UCSD-AML1 (cell line): ENCODE results near the gene FAAP20.

Experiments
- DNase-seq: peaks from one replicate; lab custom pipeline; 2025; ENCODE audit not compliant: unreplicated experiment; lab: John Stamatoyannopoulos, UW

FAAP20 gene, protein sequence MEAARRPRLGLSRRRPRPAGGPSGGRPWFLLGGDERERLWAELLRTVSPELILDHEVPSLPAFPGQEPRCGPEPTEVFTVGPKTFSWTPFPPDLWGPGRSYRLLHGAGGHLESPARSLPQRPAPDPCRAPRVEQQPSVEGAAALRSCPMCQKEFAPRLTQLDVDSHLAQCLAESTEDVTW

DNA sequence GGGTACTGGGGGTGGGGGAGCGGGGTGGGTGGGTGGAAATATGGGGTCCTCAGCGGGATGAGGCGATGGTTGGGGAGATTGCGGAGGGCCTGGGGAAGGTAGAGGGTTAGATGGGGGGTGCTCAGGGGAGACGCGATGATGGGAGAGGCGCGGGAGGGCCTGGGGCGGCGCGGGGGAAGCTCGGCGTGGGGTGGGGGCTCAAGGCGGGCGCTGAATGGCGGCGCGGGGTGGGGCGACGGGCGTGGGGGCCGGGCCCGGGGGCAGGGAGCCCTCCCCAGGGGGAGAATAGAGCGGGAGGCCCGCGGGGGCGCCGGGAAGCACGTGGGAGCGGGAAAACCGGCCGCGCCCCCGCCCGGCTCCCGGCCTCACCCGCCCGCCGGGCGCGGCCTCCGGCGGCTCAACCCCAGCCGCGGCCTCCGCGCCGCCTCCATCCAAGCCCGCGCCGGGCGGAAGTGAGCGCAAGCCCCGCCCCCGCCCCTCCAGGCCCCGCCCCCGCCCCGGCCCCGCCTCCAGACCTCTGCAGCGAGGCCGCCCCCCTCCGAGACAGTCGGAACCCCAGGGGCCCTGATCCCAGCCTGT is at the start of gene FAAP20:
FAAP20 (minus strand) TSS at position 454 of the 579 bp plus-strand sequence; CDS start at position 431, 23 bp downstream.
- DNase-seq, result no peak

DNA sequence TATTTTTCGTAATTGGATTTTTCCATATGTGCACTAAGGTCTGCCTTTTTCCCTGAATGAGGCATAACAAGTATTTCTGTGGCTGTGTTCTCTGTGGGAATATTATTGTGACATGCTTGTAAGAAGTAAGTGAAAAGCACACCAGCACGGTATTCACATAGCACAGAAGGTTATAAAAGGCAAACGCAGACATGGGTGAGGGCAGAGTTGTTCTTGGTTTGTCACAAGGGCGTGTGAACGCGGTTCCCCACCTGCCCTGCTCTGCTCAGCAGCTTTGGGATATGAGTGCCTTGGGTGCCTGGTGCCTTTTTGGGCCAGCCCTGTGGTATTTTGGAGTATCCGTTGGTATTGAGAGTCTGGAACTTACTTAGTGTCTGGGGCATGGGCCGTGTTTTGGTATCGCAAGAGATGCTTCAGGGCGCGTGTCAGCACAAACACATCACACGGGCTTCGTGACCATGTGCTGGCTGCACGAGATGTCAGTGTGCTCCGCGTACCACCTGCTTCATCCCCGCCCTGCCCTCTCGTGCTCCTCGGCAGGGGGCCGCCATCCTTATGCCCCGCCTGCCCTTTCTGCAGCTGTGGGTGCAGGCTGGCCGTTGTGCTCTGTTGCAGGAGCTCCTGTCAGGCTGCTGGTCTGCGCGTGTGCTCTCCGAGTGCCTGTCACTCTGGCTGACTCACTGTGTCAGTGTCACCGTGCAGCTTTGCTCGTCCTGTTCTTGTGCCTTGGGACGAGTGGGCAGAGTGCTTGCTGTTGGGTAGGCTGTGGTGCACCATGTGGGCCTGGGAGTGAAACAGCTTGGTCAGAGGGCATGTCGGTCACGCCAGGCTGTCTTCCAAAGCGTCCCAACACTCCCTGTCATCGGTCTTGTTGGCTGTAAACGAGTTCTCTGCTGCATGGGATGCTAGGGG is 48.5 kb upstream of the FAAP20 start:
- no peak for DNase-seq

DNA sequence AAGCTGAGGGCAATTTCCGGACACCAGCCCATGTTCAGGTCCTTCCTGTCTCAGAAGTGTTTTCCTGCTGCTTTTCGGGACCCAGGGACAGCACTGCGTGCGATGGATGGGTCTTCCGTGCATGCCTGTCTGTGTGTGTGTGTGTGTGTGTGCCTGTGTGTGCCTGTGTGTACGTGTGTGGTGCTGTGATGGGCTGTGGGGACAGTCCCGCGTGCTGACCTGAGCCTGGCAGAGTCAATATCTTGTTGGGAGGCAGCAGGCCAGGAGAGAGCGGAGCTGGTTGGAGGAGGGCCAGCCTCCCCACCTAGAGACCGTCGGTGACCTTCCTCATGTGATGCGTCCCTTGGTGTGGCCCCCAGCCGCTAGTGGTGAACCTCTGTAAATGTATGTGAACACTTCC is 47.2 kb upstream of the FAAP20 start:
- no peak for DNase-seq

DNA sequence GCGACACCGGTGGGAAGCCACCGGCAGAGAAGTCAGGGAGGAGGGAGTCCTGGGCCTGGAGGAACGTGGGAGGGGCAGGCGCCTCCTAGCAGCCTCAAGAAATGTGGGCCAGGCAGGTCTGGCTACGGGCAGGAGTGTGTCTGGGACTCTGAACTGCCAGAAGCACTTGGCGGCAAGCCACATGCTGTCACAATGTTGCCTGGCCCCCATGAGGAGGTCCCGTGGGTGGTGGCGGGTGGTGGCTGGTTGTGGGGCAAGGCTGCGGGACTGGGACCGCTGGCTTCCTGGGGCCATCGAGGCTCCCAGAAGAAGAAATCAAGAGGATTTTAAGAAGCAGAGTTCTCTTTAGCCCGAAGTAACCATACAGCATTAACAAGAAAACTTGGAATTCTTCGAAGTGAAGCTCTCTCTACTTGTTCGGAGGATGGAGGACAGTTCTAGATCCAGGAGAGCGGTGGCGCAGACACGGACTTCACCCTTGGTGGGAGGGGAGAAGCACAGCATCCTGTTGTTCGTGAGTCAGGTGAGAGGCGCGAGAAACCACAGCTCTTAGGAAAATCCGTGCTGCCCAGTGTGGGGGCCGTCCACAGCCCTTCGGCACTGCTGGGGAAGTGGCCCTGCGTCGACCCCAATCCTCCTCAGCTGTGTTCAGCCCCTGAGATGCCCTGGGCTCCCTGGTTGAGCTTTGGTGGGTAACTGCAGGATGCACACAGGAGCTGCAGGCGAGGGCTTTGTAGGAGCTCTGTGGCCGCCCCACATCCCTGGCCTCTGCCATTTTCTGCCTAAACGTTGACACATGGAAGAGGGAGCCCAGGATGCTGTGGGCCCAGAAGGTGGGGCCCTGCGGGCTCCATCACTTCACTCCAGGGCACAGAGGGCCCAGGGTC is 45.9 kb upstream of the FAAP20 start:
- DNase-seq, result no peak

- DNase-seq, result no peak
Measured at GRCh38 chr1:2239384-2239985, 44.9 kb upstream of the FAAP20 start.

- no peak for DNase-seq
Measured at GRCh38 chr1:2239013-2239370, 44.4 kb upstream of the FAAP20 start.

- no peak for DNase-seq
Measured at GRCh38 chr1:2238361-2239012, 43.9 kb upstream of the FAAP20 start.

- DNase-seq, result no peak
Measured at GRCh38 chr1:2237773-2238172, 43.2 kb upstream of the FAAP20 start.

DNA sequence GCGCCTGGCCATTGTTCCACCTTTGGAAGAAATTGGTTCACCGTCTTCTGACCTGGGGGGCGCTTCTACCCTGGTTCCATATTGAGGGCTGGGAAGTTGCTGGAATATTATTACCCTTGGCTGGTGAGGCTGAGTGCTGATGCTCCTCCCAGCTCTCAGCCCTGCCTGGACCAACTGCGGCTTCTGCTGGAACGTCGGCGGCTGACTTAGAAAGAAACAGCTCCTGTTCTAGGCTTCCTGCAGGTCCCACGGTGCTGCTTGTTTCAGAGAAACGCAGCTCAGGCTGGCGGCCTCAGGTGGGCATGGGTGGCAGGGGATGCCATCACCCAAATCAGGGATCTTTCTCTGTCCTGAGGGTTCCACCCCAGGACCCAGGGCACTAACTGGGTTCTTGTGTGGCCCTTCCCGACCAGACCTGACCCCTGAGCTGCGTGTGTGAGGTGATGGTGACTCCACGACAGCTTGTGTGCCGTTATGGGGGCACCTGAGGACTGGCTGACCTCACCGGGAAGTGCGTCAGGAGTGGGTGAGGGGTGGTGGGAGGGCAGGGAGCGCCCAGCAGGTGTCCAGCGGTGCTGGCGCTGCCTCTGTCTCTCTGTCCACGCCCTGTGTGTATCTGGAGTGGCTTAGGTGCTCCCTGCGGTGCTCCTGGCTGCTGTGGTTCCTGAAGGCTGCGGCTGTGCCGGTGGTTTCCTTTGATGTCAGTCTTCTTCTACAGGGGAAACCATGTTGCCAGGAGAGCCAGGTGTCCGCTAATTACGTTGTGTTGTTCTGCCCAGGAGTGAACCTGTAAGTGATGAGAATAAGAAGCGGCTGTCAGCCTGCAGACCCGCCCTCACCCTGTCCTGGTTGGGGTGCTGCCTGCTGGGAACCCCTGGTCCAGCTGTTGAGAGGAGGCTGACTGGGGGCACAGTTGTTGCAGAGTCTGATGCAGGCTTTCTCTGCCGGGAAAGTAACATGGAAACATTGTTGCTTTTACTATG is 42.4 kb upstream of the FAAP20 start:
- no peak for DNase-seq

- DNase-seq, result no peak
Measured at GRCh38 chr1:2235300-2235998, 40.9 kb upstream of the FAAP20 start.

GRCh38 chr1:2234762-2235113 is 40.2 kb upstream of the FAAP20 start:
- DNase-seq, result no peak

- peak; percentile 69 for DNase-seq
Measured at GRCh38 chr1:2233997-2234761, 39.6 kb upstream of the FAAP20 start.

DNA sequence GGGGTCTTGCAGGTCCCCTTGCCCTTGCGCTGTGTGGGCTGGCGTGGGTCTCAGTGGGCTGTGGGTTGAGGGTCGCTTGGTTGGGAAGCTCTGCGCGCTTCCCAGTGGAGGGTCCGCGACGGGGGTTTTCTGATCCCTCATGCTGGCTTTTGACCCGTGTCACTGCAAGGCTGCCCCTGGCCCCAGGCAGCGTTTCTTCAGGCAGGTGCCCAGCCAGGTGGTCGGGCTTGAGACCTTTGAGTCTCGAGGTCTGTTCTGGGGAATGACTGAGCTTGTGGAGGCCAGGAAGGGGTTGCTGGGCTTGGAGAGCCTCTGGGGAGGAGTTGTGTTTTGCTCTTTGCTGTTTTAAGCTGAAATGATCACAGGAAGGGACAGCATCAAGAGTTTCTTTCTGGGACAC is 38.9 kb upstream of the FAAP20 start:
- no peak for DNase-seq

DNA sequence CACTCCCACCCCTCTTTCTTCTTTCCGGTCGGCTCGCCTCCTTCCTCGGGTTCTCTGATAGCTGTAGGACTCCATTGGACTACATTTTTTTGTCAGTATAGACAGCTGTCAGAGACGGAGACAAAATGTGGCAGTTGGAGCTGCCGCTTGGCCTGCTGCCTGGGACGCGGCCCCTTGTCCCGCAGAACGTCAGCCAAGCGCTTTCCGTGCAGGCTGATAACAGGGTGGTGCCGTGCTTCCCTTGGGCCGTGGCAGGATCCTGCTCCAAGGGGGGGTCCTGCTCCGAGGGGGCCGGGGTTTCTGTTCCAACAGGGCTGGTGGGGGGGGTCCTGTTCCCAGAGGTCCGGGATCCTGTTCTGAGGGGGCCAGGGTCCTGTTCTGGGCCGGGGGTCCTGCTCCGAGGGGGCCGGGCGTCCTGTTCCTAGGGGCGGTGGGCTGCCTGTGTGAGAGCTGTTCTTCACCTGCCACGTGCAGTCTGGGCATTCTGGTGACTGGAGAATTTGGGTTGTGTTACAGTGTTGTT is 38.4 kb upstream of the FAAP20 start:
- DNase-seq, result no peak

GRCh38 chr1:2232255-2232915 is 37.8 kb upstream of the FAAP20 start:
- no peak for DNase-seq

- DNase-seq, result peak; percentile 41
Measured at GRCh38 chr1:2231532-2232254, 37.1 kb upstream of the FAAP20 start.
